Aorta (tissue), 5 donors: ENCODE results near the gene CCDC71. TPM values are rescaled to one million over a fixed set of nuclear protein-coding genes. Genes with fewer than 3 reads are reported as not detected.

Experiments used
- ATAC-seq: fragments of 200-7000 bp; cut with Tn5 transposase; one replicate; pipeline ENCODE4 v1.9.1; 2022; ENCODE audit warnings: moderate library complexity; ENCODE audit not compliant: low FRiP score
- DNase-seq, 2 donors: peaks; one replicate each; pipeline ENCODE4 v3.0.0-alpha.2; 2020
- H3K27ac ChIP-seq, 2 donors: one replicate each; pipeline ENCODE4 v1.5.1; 2013; ENCODE audit warnings: low read length in 2 of 2, mild to moderate bottlenecking in 2 of 2, moderate library complexity in 2 of 2, control low read depth in 1 of 2, inconsistent platforms in 1 of 2, low read depth in 1 of 2
- H3K27me3 ChIP-seq, 2 donors: one replicate each; pipeline ENCODE4 v1.6.1; 2013; ENCODE audit warnings: control low read depth in 1 of 2, low read length in 1 of 2, mild to moderate bottlenecking in 1 of 2, moderate library complexity in 1 of 2; ENCODE audit not compliant: insufficient read depth in 2 of 2, control insufficient read depth in 1 of 2
- H3K36me3 ChIP-seq, 2 donors: one replicate each; pipeline ENCODE4 v1.6.1; 2013; ENCODE audit warnings: control low read depth in 1 of 2, low read length in 1 of 2, mild to moderate bottlenecking in 1 of 2; ENCODE audit not compliant: insufficient read depth in 2 of 2, control insufficient read depth in 1 of 2
- H3K4me1 ChIP-seq, 2 donors: one replicate each; pipeline ENCODE4 v1.6.1; 2013; ENCODE audit warnings: low read length in 2 of 2, control low read depth in 1 of 2, mild to moderate bottlenecking in 1 of 2, moderate library complexity in 1 of 2; ENCODE audit not compliant: insufficient read depth in 2 of 2, control insufficient read depth in 1 of 2
- H3K4me3 ChIP-seq, 2 donors: one replicate each; pipeline ENCODE4 v1.5.1; 2013; ENCODE audit warnings: low read length in 2 of 2, control low read depth in 1 of 2, mild to moderate bottlenecking in 1 of 2
- H3K9me3 ChIP-seq: one replicate; pipeline ENCODE4 v1.6.1; 2013; ENCODE audit warnings: mild to moderate bottlenecking, low read length; ENCODE audit not compliant: control insufficient read depth
- WGBS, 2 donors: extraction: QIAGEN DNeasy Blood & Tissue Kit; methylation state at CpG; one replicate each; pipeline ENCODE4 v1.1.7; 2013; 5-methylcytosine and 5-hydroxymethylcytosine counted together
- intact Hi-C, 2 donors: fragments of 100-400 bp; cut with DNase I; formaldehyde crosslinking; loops; one replicate each; pipeline versions ENCODE4 v1.14.2 to v1.15.0; 2022
- polyA plus RNA-seq, 2 donors: library from polyadenylated mRNA; stranded (reverse); fragments of 200-250 nt; gene quantifications; one replicate each; pipeline ENCODE4 v1.2.3, GENCODE V29; 2013
- total RNA-seq, 2 donors: library from RNA; stranded (reverse); fragmentation: NEBNext Ultra II Directional; extraction: Animal tissue kit (Norgen Biotek cat#: 25700); gene quantifications; one replicate each; pipeline ENCODE4 v1.2.1, GENCODE V29; 2021
- donor health status: healthy with polysubstance abuse.
- donor health status: Bipolar disorder and iron deficiency.
- donor health status: DM: no; HTN: no; CAD: no.
- donor health status: DM: no; HTN: no; CAD: no.
- donor health status: DM: yes; HTN: yes; CAD: no.

CCDC71 gene
- total and polyA plus RNA-seq, 4 donors, result 1.8 to 16.6 (median 12.5) TPM

GRCh38 chr3:49148159-49148558 lies 18.0 kb downstream of the CCDC71 start:
- no peaks in the 10 kb centered on the region for H3K27me3 ChIP-seq
- H3K4me1 ChIP-seq, result no peaks in the 10 kb centered on the region
- no peaks in the 10 kb centered on the region for H3K9me3 ChIP-seq
- 71 to 81% methylated on average over 5 of the region's 5 CpGs for WGBS, 2 donors
- H3K36me3 ChIP-seq, result no peaks in the 10 kb centered on the region
- H3K27ac ChIP-seq, result no peak overlapping the region
- intact Hi-C loops, result no loop called here
- DNase-seq, result no peak
- no peak overlapping the region for H3K4me3 ChIP-seq
- ATAC-seq, result no peak

GRCh38 chr3:49140080-49140479 lies 26.1 kb downstream of the CCDC71 start:
- H3K27ac ChIP-seq, result no peak overlapping the region
- ATAC-seq, result no peak
- no peaks in the 10 kb centered on the region for H3K36me3 ChIP-seq
- intact Hi-C loops, result no loop called here
- no peaks in the 10 kb centered on the region for H3K9me3 ChIP-seq
- DNase-seq, result no peak
- H3K27me3 ChIP-seq, result no peaks in the 10 kb centered on the region
- H3K4me1 ChIP-seq, result no peaks in the 10 kb centered on the region
- H3K4me3 ChIP-seq, result no peak overlapping the region
- WGBS, 2 donors, result 67 to 70% methylated on average over 3 of the region's 3 CpGs

- H3K4me1 ChIP-seq, result peaks cover 0 to 3% of the 10 kb centered on the region in 2 donors
- ATAC-seq, result no peak
- no peaks in the 10 kb centered on the region for H3K36me3 ChIP-seq
- H3K9me3 ChIP-seq, result no peaks in the 10 kb centered on the region
- DNase-seq, result no peak
- intact Hi-C loops, result no loop called here
- no peak overlapping the region for H3K4me3 ChIP-seq
- WGBS, 2 donors, result 86 to 87% methylated on average over 4 of the region's 4 CpGs
- H3K27ac ChIP-seq, result no peak overlapping the region
- H3K27me3 ChIP-seq, result no peaks in the 10 kb centered on the region
These were observed 30.6 kb downstream of the CCDC71 start for GRCh38 chr3:49135499-49135898.

- no peak overlapping the region for H3K27ac ChIP-seq
- H3K9me3 ChIP-seq, result no peaks in the 10 kb centered on the region
- DNase-seq, result no peak
- peaks cover 0 to 3% of the 10 kb centered on the region in 2 donors for H3K4me1 ChIP-seq
- WGBS, 2 donors, result 66 to 70% methylated on average over 3 of the region's 3 CpGs
- H3K36me3 ChIP-seq, result no peaks in the 10 kb centered on the region
- H3K4me3 ChIP-seq, result no peak overlapping the region
- ATAC-seq, result no peak
- no peaks in the 10 kb centered on the region for H3K27me3 ChIP-seq
- intact Hi-C loops, result no loop called here
These were observed 31.5 kb downstream of the CCDC71 start for GRCh38 chr3:49134471-49135265.

GRCh38 chr3:49133226-49133951 lies 32.7 kb downstream of the CCDC71 start:
- Histone ChIP-seq H3K27me3 (no peaks in the 10 kb centered on the region), H3K9me3 (no peaks in the 10 kb centered on the region), H3K27ac (peak overlapping the region; percentile 15 to 88), H3K4me3 (peak overlapping the region; percentile 72 to 75), H3K36me3 (no peaks in the 10 kb centered on the region), H3K4me1 (peaks cover 0 to 3% of the 10 kb centered on the region in 2 donors)
- 0 to 1% methylated on average over 30 of the region's 30 CpGs for WGBS, 2 donors
- peak; percentile 90 to 94 for DNase-seq
- peak; percentile 92 for ATAC-seq
- intact Hi-C loops, result no loop called here

- Histone ChIP-seq H3K9me3 (no peaks in the 10 kb centered on the region), H3K4me3 (peak within 1 kb of the TSS; percentile 72 to 75), H3K36me3 (no peaks in the 10 kb centered on the region), H3K27ac (peak within 1 kb of the TSS; percentile 15 to 88), H3K4me1 (peaks cover 0 to 3% of the 10 kb centered on the region in 2 donors), H3K27me3 (no peaks in the 10 kb centered on the region)
- WGBS, 2 donors, result 2% methylated on average over 24 to 28 of the region's 28 CpGs
- DNase-seq (peak; percentile 84 to 93), ATAC-seq (peak; percentile 91)
- intact Hi-C loops, result no loop called here
These were observed 33.5 kb downstream of the CCDC71 start, which contains the start of gene LAMB2 for GRCh38 chr3:49132437-49133225. LAMB2 (minus strand) TSS chr3:49133050; CDS start chr3:49132867, 183 bp downstream.

GRCh38 chr3:49132073-49132436 lies 34.1 kb downstream of the CCDC71 start:
- 14 to 24% methylated on average over 9 of the region's 9 CpGs for WGBS, 2 donors
- Histone ChIP-seq H3K27ac (peak overlapping the region in 1 of 2 donors; percentile 68), H3K4me3 (peak overlapping the region; percentile 71 to 75), H3K36me3 (no peaks in the 10 kb centered on the region), H3K9me3 (no peaks in the 10 kb centered on the region), H3K27me3 (no peaks in the 10 kb centered on the region), H3K4me1 (peaks cover 0 to 3% of the 10 kb centered on the region in 2 donors)
- DNase-seq (no peak), ATAC-seq (no peak)
- intact Hi-C loops, result no loop called here

GRCh38 chr3:49131576-49131975 lies 34.6 kb downstream of the CCDC71 start:
- Histone ChIP-seq H3K27ac (peak overlapping the region in 1 of 2 donors; percentile 68), H3K4me1 (peaks cover 0 to 3% of the 10 kb centered on the region in 2 donors), H3K27me3 (no peaks in the 10 kb centered on the region), H3K9me3 (no peaks in the 10 kb centered on the region), H3K36me3 (no peaks in the 10 kb centered on the region), H3K4me3 (peak overlapping the region in 1 of 2 donors; percentile 75)
- intact Hi-C loops, result no loop called here
- DNase-seq (no peak), ATAC-seq (no peak)
- WGBS, 2 donors, result 85% methylated on average over 6 of the region's 6 CpGs
